Measurements from ENCODE around the gene PRR16. TPM values are rescaled to one million over a fixed set of nuclear protein-coding genes. Genes with fewer than 3 reads are reported as not detected.

PRR16 gene
- total and polyA plus RNA-seq, 2 experiments from 2014 or later = 1.0 to 1.7 TPM

DNA sequence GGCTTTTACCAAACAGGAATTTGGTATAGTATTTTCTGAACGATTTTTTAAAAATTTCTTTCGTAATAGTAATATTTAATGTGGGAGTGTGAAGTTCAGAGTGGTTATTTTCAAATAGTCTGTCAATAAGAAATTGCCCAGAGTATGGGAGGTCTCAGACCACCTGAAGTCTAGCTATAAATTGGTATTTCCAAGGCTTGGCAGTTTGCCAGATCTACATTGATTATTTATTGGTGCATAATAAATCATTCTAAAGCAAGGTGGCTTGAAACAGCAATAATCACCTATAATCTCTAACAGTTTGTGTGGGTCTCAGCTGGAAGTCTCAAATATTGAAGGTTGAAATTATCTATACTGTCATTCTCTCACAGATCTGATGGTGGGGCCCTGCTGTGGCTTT is 118.5 kb downstream of the PRR16 start (continued):
- TF ChIP-seq, protein P1, sequence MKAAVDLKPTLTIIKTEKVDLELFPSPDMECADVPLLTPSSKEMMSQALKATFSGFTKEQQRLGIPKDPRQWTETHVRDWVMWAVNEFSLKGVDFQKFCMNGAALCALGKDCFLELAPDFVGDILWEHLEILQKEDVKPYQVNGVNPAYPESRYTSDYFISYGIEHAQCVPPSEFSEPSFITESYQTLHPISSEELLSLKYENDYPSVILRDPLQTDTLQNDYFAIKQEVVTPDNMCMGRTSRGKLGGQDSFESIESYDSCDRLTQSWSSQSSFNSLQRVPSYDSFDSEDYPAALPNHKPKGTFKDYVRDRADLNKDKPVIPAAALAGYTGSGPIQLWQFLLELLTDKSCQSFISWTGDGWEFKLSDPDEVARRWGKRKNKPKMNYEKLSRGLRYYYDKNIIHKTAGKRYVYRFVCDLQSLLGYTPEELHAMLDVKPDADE (IDR thresholded peaks at IDR 0.05) = no peak
- TF ChIP-seq, protein P2, sequence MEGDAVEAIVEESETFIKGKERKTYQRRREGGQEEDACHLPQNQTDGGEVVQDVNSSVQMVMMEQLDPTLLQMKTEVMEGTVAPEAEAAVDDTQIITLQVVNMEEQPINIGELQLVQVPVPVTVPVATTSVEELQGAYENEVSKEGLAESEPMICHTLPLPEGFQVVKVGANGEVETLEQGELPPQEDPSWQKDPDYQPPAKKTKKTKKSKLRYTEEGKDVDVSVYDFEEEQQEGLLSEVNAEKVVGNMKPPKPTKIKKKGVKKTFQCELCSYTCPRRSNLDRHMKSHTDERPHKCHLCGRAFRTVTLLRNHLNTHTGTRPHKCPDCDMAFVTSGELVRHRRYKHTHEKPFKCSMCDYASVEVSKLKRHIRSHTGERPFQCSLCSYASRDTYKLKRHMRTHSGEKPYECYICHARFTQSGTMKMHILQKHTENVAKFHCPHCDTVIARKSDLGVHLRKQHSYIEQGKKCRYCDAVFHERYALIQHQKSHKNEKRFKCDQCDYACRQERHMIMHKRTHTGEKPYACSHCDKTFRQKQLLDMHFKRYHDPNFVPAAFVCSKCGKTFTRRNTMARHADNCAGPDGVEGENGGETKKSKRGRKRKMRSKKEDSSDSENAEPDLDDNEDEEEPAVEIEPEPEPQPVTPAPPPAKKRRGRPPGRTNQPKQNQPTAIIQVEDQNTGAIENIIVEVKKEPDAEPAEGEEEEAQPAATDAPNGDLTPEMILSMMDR (conservative IDR thresholded peaks at IDR 0.05; ENCODE audit: low read depth in 2 of 2) = no peak
- no peak for TF ChIP-seq JUNB (IDR thresholded peaks at IDR 0.05; ENCODE audit: unreplicated experiment)
- TF ChIP-seq EZH2phosphoT487 (IDR thresholded peaks at IDR 0.05; ENCODE audit: unreplicated experiment) = no peak
- TF ChIP-seq EZH2 (IDR thresholded peaks at IDR 0.05; ENCODE audit: low read depth, unreplicated experiment) = no peak

DNA sequence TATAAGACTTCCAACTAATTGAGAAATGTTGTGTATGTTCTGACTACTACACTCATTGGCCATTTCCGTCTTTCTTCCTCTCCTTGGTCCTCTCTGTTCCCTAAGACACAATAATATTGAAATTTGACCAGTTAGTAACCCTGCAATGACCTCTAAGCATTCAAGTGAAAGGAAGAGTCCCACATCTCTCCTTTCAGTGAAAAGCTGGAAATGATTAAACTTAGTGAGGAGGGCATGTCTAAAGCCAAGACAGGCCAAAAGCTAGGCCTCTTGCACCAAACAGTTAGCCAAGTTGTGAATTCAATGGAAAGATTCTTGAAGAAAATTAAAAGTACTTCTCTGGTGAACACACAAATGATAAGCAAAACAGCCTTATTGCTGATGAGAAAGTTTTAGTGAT is 122.5 kb downstream of the PRR16 start:
- Mint-ChIP-seq H3K4me3 (no peak overlapping the region), H3K4me1 (no peaks in the 10 kb centered on the region), H3K9me3 (no peaks in the 10 kb centered on the region; the same call in 1 of the 3 replicates), H3K36me3 (ENCODE audit: low read depth) (no peaks in the 10 kb centered on the region), H3K27ac (no peak overlapping the region), H3K27me3 (ENCODE audit: insufficient read depth, low read depth, poor library complexity) (peaks cover 1% of the 10 kb centered on the region)
- H3K4me3 ChIP-seq = no peak overlapping the region
- no peak overlapping the region for H3K4me2 ChIP-seq
- H3K4me1 ChIP-seq (ENCODE audit: insufficient read depth) = no peaks in the 10 kb centered on the region
- no peaks in the 10 kb centered on the region for H3K36me3 ChIP-seq (ENCODE audit: insufficient read depth)
- ATAC-seq (no peak), DNase-seq (ENCODE audit: low spot score) (no peak)
- TF ChIP-seq, protein P2 (conservative IDR thresholded peaks at IDR 0.05; ENCODE audit: low read depth in 2 of 2) = no peak
- H3K9me2 ChIP-seq (ENCODE audit: insufficient read depth) = 0 out of 2 replicates have a peak, but pooled peaks cover 6% of the 10 kb centered on the region
- no peaks in the 10 kb centered on the region for H3K79me2 ChIP-seq (replicated peaks; ENCODE audit: insufficient read depth)
- no peak overlapping the region for H3K27ac ChIP-seq (ENCODE audit: low read depth)
- no peaks in the 10 kb centered on the region for H4K20me1 ChIP-seq (replicated peaks; ENCODE audit: insufficient read depth)
- H2AFZ ChIP-seq = peak overlapping the region; percentile 34; the same call in 1 of the 2 replicates
- no peaks in the 10 kb centered on the region for H3K27me3 ChIP-seq (ENCODE audit: insufficient read depth)
- H3F3A ChIP-seq (replicated peaks; ENCODE audit: low read depth) = no peaks in the 10 kb centered on the region

DNA sequence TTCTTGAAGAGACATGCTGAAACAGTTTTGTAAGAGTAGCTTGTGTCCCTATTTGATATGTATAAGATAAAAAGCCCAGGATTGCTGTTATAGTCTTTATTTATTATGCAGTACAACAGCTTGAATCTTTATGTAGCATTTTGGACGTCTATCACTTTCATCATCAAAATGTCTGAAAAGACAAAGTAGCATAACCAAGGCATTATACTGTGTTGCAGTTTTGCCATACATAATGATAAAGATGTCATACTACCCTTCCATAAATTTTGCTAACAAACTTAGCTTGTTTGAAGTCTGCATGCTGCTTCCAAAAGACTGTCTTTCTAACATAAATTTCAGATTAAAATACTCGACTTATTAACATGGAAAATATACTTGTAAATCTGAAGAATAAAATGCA is 127.8 kb downstream of the PRR16 start:
- no peak overlapping the region for H3K27ac ChIP-seq (ENCODE audit: low read depth)
- Mint-ChIP-seq H3K4me3 (no peak overlapping the region), H3K9me3 (no peaks in the 10 kb centered on the region; the same call in 1 of the 3 replicates), H3K27me3 (ENCODE audit: insufficient read depth, low read depth, poor library complexity) (peaks cover 1% of the 10 kb centered on the region), H3K36me3 (ENCODE audit: low read depth) (no peaks in the 10 kb centered on the region), H3K4me1 (no peaks in the 10 kb centered on the region), H3K27ac (no peak overlapping the region)
- H3K27me3 ChIP-seq (ENCODE audit: insufficient read depth) = no peaks in the 10 kb centered on the region
- H3K4me3 ChIP-seq = no peak overlapping the region
- no peaks in the 10 kb centered on the region for H3K36me3 ChIP-seq (ENCODE audit: insufficient read depth)
- H3F3A ChIP-seq (replicated peaks; ENCODE audit: low read depth) = no peaks in the 10 kb centered on the region
- H3K4me2 ChIP-seq = no peak overlapping the region
- H4K20me1 ChIP-seq (replicated peaks; ENCODE audit: insufficient read depth) = no peaks in the 10 kb centered on the region
- H3K9me2 ChIP-seq (ENCODE audit: insufficient read depth) = no peaks in the 10 kb centered on the region
- ATAC-seq (no peak), DNase-seq (ENCODE audit: low spot score) (no peak)
- no peaks in the 10 kb centered on the region for H3K79me2 ChIP-seq (replicated peaks; ENCODE audit: insufficient read depth)
- no peak overlapping the region for H2AFZ ChIP-seq
- no peaks in the 10 kb centered on the region for H3K4me1 ChIP-seq (ENCODE audit: insufficient read depth)
- TF ChIP-seq, protein P1 (IDR thresholded peaks at IDR 0.05) = no peak
- no peak for TF ChIP-seq ZNF114 (CRISPR knock-in tag; IDR thresholded peaks at IDR 0.05)

Data from GM23338 (cell line).